NCI-H1105 (cell line): ENCODE data around the gene MYO15A.
A peak's percentile ranks its signal among the peaks of the same experiment; 100 is the strongest.
"Not testable (repeated sequence)": the region's sequence is repeated elsewhere in the genome, so short reads cannot be mapped to it uniquely, and the experiment has no call there.

ENCODE experiments used
- DNase-seq: peaks from one replicate; lab custom pipeline; 2025; lab: John Stamatoyannopoulos, UW

Gene MYO15A

GRCh38 chr17:18185391-18185790 is 76.8 kb downstream of the MYO15A start:
- DNase-seq: no peak

- no peak for DNase-seq
These were observed 77.5 kb downstream of the MYO15A start for GRCh38 chr17:18185832-18186626.

GRCh38 chr17:18186627-18186982 is 78.0 kb downstream of the MYO15A start:
- no peak for DNase-seq

GRCh38 chr17:18187226-18187625 is 78.7 kb downstream of the MYO15A start:
- DNase-seq: no peak

GRCh38 chr17:18187821-18188761 is 79.5 kb downstream of the MYO15A start:
- no peak for DNase-seq

- no peak for DNase-seq
These were observed 82.2 kb downstream of the MYO15A start for GRCh38 chr17:18190628-18191235.

GRCh38 chr17:18191236-18191667 is 82.7 kb downstream of the MYO15A start:
- DNase-seq: no peak

- DNase-seq: no peak
These were observed 83.4 kb downstream of the MYO15A start for GRCh38 chr17:18191967-18192366.

GRCh38 chr17:18194394-18194793 is 85.8 kb downstream of the MYO15A start:
- DNase-seq: no peak

GRCh38 chr17:18194804-18195203 is 86.2 kb downstream of the MYO15A start:
- no peak for DNase-seq

- DNase-seq: no peak
These were observed 86.7 kb downstream of the MYO15A start for GRCh38 chr17:18195246-18195645.

- DNase-seq: no peak
These were observed 89.1 kb downstream of the MYO15A start for GRCh38 chr17:18197535-18198194.

GRCh38 chr17:18198530-18198929 is 90.0 kb downstream of the MYO15A start:
- DNase-seq: no peak

GRCh38 chr17:18201108-18201507 is 92.6 kb downstream of the MYO15A start:
- no peak for DNase-seq

GRCh38 chr17:18203308-18203707 is 94.8 kb downstream of the MYO15A start:
- DNase-seq: no peak

GRCh38 chr17:18205861-18206260 is 97.3 kb downstream of the MYO15A start:
- DNase-seq: no peak

- DNase-seq: no peak
These were observed 98.4 kb downstream of the MYO15A start for GRCh38 chr17:18206962-18207361.

- no peak for DNase-seq
These were observed 99.5 kb downstream of the MYO15A start for GRCh38 chr17:18208092-18208491.

GRCh38 chr17:18213666-18214270 is 105.2 kb downstream of the MYO15A start:
- DNase-seq: no peak

- not testable (repeated sequence) for DNase-seq
These were observed 108.3 kb downstream of the MYO15A start for GRCh38 chr17:18216906-18217305.

GRCh38 chr17:18217412-18218015 is 109.0 kb downstream of the MYO15A start:
- peak; percentile 55 for DNase-seq
